H9 (cell line): ENCODE measurements around the gene ALAS1. TPM values are rescaled to one million over a fixed set of nuclear protein-coding genes. Genes with fewer than 3 reads are reported as not detected.

Source experiments
- DNase-seq: peaks from one replicate; pipeline ENCODE4 v3.0.0-alpha.2; 2017
- H2AFZ ChIP-seq: one replicate; pipeline ENCODE4 v1.6.1; 2013; ENCODE audit warnings: mild to moderate bottlenecking, low read length, control low read depth, moderate library complexity
- H2AK5ac ChIP-seq: 2 replicates; pipeline ENCODE4 v1.6.1; 2013; ENCODE audit warnings: low read length, control low read depth, mixed read lengths; ENCODE audit not compliant: insufficient read length
- H2BK120ac ChIP-seq: one replicate; pipeline ENCODE4 v1.6.1; 2013; ENCODE audit warnings: low read depth, mild to moderate bottlenecking, low read length, control low read depth, inconsistent platforms; ENCODE audit not compliant: poor library complexity, severe bottlenecking
- H2BK12ac ChIP-seq: 2 replicates; pipeline ENCODE4 v1.6.1; 2013; ENCODE audit warnings: low read length, control low read depth, mixed read lengths, low read depth; ENCODE audit not compliant: insufficient read length
- H2BK15ac ChIP-seq: 2 replicates; pipeline ENCODE4 v1.6.1; 2013; ENCODE audit warnings: low read depth, low read length, control low read depth
- H2BK20ac ChIP-seq: one replicate; pipeline ENCODE4 v1.6.1; 2013; ENCODE audit warnings: low read depth, mild to moderate bottlenecking, low read length, control low read depth, inconsistent platforms; ENCODE audit not compliant: poor library complexity, severe bottlenecking
- H2BK5ac ChIP-seq: 2 replicates; pipeline ENCODE4 v1.6.1; 2013; ENCODE audit warnings: low read length, control low read depth, mixed read lengths; ENCODE audit not compliant: insufficient read length
- H3K14ac ChIP-seq: 2 replicates; pipeline ENCODE4 v1.6.1; 2013; ENCODE audit warnings: low read length, control low read depth; ENCODE audit not compliant: insufficient read depth
- H3K18ac ChIP-seq: 2 replicates; pipeline ENCODE4 v1.6.1; 2013; ENCODE audit warnings: low read depth, mild to moderate bottlenecking, mixed read lengths, low read length, control low read depth; ENCODE audit not compliant: insufficient read length
- H3K23ac ChIP-seq: 2 replicates; pipeline ENCODE4 v1.6.1; 2013; ENCODE audit warnings: low read length, control low read depth, mixed read lengths, low read depth; ENCODE audit not compliant: insufficient read length
- H3K23me2 ChIP-seq: 2 replicates; pipeline ENCODE4 v1.6.1; 2013; ENCODE audit warnings: low read depth, mild to moderate bottlenecking, mixed read lengths, low read length, control low read depth; ENCODE audit not compliant: insufficient read length, poor library complexity, severe bottlenecking
- H3K27ac ChIP-seq: 2 replicates; pipeline ENCODE4 v1.5.1; 2013; ENCODE audit warnings: low read length, control low read depth, mixed read lengths, low read depth; ENCODE audit not compliant: insufficient read length
- H3K27me3 ChIP-seq: 2 replicates; pipeline ENCODE4 v1.6.1; 2013; ENCODE audit warnings: low read length, control low read depth, inconsistent platforms; ENCODE audit not compliant: insufficient read depth
- H3K4ac ChIP-seq: 2 replicates; pipeline ENCODE4 v1.6.1; 2013; ENCODE audit warnings: low read depth, mild to moderate bottlenecking, control low read depth, inconsistent platforms, low read length, moderate library complexity
- H3K4me1 ChIP-seq: 2 replicates; pipeline ENCODE4 v1.6.1; 2013; ENCODE audit warnings: low read length, control low read depth, inconsistent platforms; ENCODE audit not compliant: insufficient read depth
- H3K4me2 ChIP-seq: 2 replicates; pipeline ENCODE4 v1.6.1; 2013; ENCODE audit warnings: low read length, control low read depth, mixed read lengths; ENCODE audit not compliant: insufficient read length, insufficient read depth
- H3K56ac ChIP-seq: 2 replicates; pipeline ENCODE4 v1.6.1; 2013; ENCODE audit warnings: low read depth, mild to moderate bottlenecking, mixed read lengths, low read length, control low read depth; ENCODE audit not compliant: insufficient read length
- H3K79me1 ChIP-seq: 2 replicates; pipeline ENCODE4 v1.6.1; 2013; ENCODE audit warnings: low read depth, mild to moderate bottlenecking, moderate library complexity, low read length, control low read depth, inconsistent platforms; ENCODE audit not compliant: insufficient read depth, poor library complexity, severe bottlenecking
- H3K79me2 ChIP-seq: 2 replicates; pipeline ENCODE4 v1.6.1; 2013; ENCODE audit warnings: low read length, control low read depth, inconsistent platforms; ENCODE audit not compliant: insufficient read depth
- H3K9ac ChIP-seq: 2 replicates; pipeline ENCODE4 v1.6.1; 2013; ENCODE audit warnings: low read length, control low read depth, mixed read lengths; ENCODE audit not compliant: insufficient read length; ENCODE audit errors: extremely low read depth
- H3K9me3 ChIP-seq: one replicate; pipeline ENCODE4 v1.6.1; 2013; ENCODE audit warnings: low read depth, low read length, inconsistent platforms; ENCODE audit not compliant: control insufficient read depth
- H3T11ph ChIP-seq: one replicate; pipeline ENCODE4 v1.6.1; 2013; ENCODE audit warnings: mild to moderate bottlenecking, low read length, control low read depth, inconsistent platforms
- H4K20me1 ChIP-seq: one replicate; pipeline ENCODE4 v1.6.1; 2013; ENCODE audit not compliant: control insufficient read depth, insufficient read length, insufficient read depth
- H4K5ac ChIP-seq: 2 replicates; pipeline ENCODE4 v1.6.1; 2013; ENCODE audit warnings: low read depth, mild to moderate bottlenecking, mixed read lengths, low read length, control low read depth; ENCODE audit not compliant: insufficient read length
- H4K8ac ChIP-seq: replicated peaks from 2 replicates; pipeline ENCODE4 v1.6.1; 2013; ENCODE audit warnings: low read length, control low read depth, mixed read lengths, low read depth; ENCODE audit not compliant: insufficient read length
- H4K91ac ChIP-seq: 2 replicates; pipeline ENCODE4 v1.6.1; 2013; ENCODE audit warnings: low read depth, mild to moderate bottlenecking, moderate library complexity, mixed read lengths, low read length, control low read depth; ENCODE audit not compliant: insufficient read length
- H3K27ac Mint-ChIP-seq, 3 experiments: 2 replicates in 2 of 3; 3 replicates in 1 of 3; pipeline ENCODE4 v1.8.0; 2020 to 2021; ENCODE audit warnings: mixed read lengths in 3 of 3, mild to moderate bottlenecking in 1 of 3, moderate library complexity in 1 of 3
- H3K27me3 Mint-ChIP-seq: 2 replicates; pipeline ENCODE4 v1.8.0; 2021; ENCODE audit warnings: low read depth, mild to moderate bottlenecking, moderate library complexity, mixed read lengths
- H3K36me3 Mint-ChIP-seq, 3 experiments: 2 replicates in 2 of 3; 3 replicates in 1 of 3; pipeline ENCODE4 v1.8.0; 2020 to 2021; ENCODE audit warnings: low read depth in 3 of 3, mixed read lengths in 3 of 3; ENCODE audit not compliant: insufficient read depth in 1 of 3
- H3K4me1 Mint-ChIP-seq, 2 experiments: 2 replicates each; pipeline ENCODE4 v1.8.0; 2020; ENCODE audit warnings: mixed read lengths in 2 of 2
- H3K4me3 Mint-ChIP-seq, 2 experiments: 2 replicates in 1 of 2; 3 replicates in 1 of 2; pipeline ENCODE4 v1.8.0; 2020 to 2021; ENCODE audit warnings: mild to moderate bottlenecking in 2 of 2, mixed read lengths in 2 of 2, moderate library complexity in 1 of 2
- H3K9me3 Mint-ChIP-seq, 2 experiments: 2 replicates in 1 of 2; 3 replicates in 1 of 2; pipeline ENCODE4 v1.8.0; 2020; ENCODE audit warnings: mild to moderate bottlenecking in 2 of 2, mixed read lengths in 2 of 2, moderate library complexity in 1 of 2
- total RNA-seq: library from RNA; stranded (reverse); gene quantifications from 2 replicates; pipeline ENCODE4 v1.2.1, GENCODE V29; 2021
- TF ChIP-seq, protein P1 (sequence below): fragments of 200-600 bp; sonication (generic); conservative IDR thresholded peaks from 3 replicates; pipeline ENCODE4 v1.8.0; 2021; ENCODE audit warnings: antibody characterized with exemption, mild to moderate bottlenecking

Gene ALAS1
- total RNA-seq, 1 experiment from 2014 or later: 39.1 TPM

DNA sequence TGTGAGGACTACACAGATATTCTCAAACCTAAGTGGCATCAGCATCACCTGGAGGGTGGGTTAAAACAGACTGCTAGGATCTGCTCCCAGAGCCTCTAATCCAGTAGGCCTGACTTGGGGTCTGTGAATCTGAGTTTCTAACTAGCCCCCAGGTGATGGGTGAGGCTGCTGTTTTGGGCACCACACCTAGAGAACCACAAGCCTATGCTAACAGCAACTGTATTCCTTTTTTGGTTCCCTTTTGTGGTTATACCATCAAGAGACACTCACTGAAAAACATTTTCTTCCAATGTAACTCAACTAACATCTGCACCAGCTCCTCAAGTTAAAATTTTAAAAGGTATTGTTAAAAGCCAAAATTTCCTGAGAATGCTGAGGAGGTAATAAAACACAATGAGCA, 64.5 kb downstream of the ALAS1 start:
- no peaks in the 10 kb centered on the region for H3K9me3 Mint-ChIP-seq

More for the DNA sequence above, 64.5 kb downstream of the ALAS1 start:
- H3K4me3 Mint-ChIP-seq: no peak overlapping the region
- no peak overlapping the region for H3K23ac ChIP-seq
- H3K9me3 ChIP-seq: no peaks in the 10 kb centered on the region
- H3K4me1 ChIP-seq: no peaks in the 10 kb centered on the region
- no peak overlapping the region for H3T11ph ChIP-seq
- H3K27ac Mint-ChIP-seq: no peak overlapping the region
- no peaks in the 10 kb centered on the region for H3K23me2 ChIP-seq
- peaks cover 54 to 96% (median 87%) of the 10 kb centered on the region in 3 experiments; a peak in 6 of 7 replicates for H3K36me3 Mint-ChIP-seq
- H2AK5ac ChIP-seq: no peak overlapping the region
- no peak overlapping the region for H4K91ac ChIP-seq
- no peak for DNase-seq
- H2BK120ac ChIP-seq: no peak overlapping the region
- no peak overlapping the region for H3K4me2 ChIP-seq
- H3K79me2 ChIP-seq: no peaks in the 10 kb centered on the region; the same call in 1 of the 2 replicates
- H2BK15ac ChIP-seq: no peak overlapping the region
- H3K27ac ChIP-seq: no peak overlapping the region
- H4K20me1 ChIP-seq: no peaks in the 10 kb centered on the region
- no peak overlapping the region for H2BK20ac ChIP-seq
- H3K27me3 Mint-ChIP-seq: no peaks in the 10 kb centered on the region
- H3K27me3 ChIP-seq: no peaks in the 10 kb centered on the region; the same call in 1 of the 2 replicates
- TF ChIP-seq, protein P1, sequence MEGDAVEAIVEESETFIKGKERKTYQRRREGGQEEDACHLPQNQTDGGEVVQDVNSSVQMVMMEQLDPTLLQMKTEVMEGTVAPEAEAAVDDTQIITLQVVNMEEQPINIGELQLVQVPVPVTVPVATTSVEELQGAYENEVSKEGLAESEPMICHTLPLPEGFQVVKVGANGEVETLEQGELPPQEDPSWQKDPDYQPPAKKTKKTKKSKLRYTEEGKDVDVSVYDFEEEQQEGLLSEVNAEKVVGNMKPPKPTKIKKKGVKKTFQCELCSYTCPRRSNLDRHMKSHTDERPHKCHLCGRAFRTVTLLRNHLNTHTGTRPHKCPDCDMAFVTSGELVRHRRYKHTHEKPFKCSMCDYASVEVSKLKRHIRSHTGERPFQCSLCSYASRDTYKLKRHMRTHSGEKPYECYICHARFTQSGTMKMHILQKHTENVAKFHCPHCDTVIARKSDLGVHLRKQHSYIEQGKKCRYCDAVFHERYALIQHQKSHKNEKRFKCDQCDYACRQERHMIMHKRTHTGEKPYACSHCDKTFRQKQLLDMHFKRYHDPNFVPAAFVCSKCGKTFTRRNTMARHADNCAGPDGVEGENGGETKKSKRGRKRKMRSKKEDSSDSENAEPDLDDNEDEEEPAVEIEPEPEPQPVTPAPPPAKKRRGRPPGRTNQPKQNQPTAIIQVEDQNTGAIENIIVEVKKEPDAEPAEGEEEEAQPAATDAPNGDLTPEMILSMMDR: no peak
- no peak overlapping the region for H3K18ac ChIP-seq
- no peak overlapping the region for H3K14ac ChIP-seq
- H3K4me1 Mint-ChIP-seq: no peaks in the 10 kb centered on the region
- H3K4ac ChIP-seq: no peak overlapping the region
- H4K8ac ChIP-seq: no peak overlapping the region
- H4K5ac ChIP-seq: no peak overlapping the region
- no peak overlapping the region for H3K56ac ChIP-seq
- no peak overlapping the region for H2AFZ ChIP-seq
- no peak overlapping the region for H2BK5ac ChIP-seq
- no peak overlapping the region for H3K9ac ChIP-seq
- peaks cover 5% of the 10 kb centered on the region for H3K79me1 ChIP-seq
- no peak overlapping the region for H2BK12ac ChIP-seq

Other genes starting within 250 kb of the ALAS1 start
- gene GPR62, start 242.8 kb upstream of the ALAS1 start, total RNA-seq: 0.13 and 0.33 TPM in 2 replicates
- gene PCBP4, start 230.7 kb upstream of the ALAS1 start, total RNA-seq: 20.9 and 24.6 TPM in 2 replicates
- 7.4 and 8.4 TPM in 2 replicates for gene ABHD14B, start 224.1 kb upstream of the ALAS1 start, total RNA-seq
- 3.0 and 3.1 TPM in 2 replicates for gene ABHD14A, start 223.1 kb upstream of the ALAS1 start, total RNA-seq
- 62.6 and 63.6 TPM in 2 replicates for gene ACY1, start 214.6 kb upstream of the ALAS1 start, total RNA-seq
- gene RPL29, start 202.3 kb upstream of the ALAS1 start, total RNA-seq: 1,592 and 1,656 TPM in 2 replicates
- 23.5 and 24.0 TPM in 2 replicates for gene DUSP7, start 141.6 kb upstream of the ALAS1 start, total RNA-seq
- 29.0 and 29.3 TPM in 2 replicates for gene POC1A, start 43.7 kb upstream of the ALAS1 start, total RNA-seq
- gene TLR9, start 27.5 kb downstream of the ALAS1 start, total RNA-seq: not detected in 2 replicates
- 44.8 and 50.9 TPM in 2 replicates for gene TWF2, start 41.0 kb downstream of the ALAS1 start, total RNA-seq
- gene PPM1M, start 47.6 kb downstream of the ALAS1 start, total RNA-seq: 6.1 and 7.4 TPM in 2 replicates
- gene WDR82, start 80.5 kb downstream of the ALAS1 start, total RNA-seq: 83.1 and 84.3 TPM in 2 replicates
- gene GLYCTK, start 89.7 kb downstream of the ALAS1 start, total RNA-seq: 8.4 and 8.8 TPM in 2 replicates
- gene DNAH1, start 118.2 kb downstream of the ALAS1 start, total RNA-seq: 2.0 and 2.3 TPM in 2 replicates
- 79.6 and 84.1 TPM in 2 replicates for gene BAP1, start 211.8 kb downstream of the ALAS1 start, total RNA-seq
- 9.4 and 9.9 TPM in 2 replicates for gene PHF7, start 212.5 kb downstream of the ALAS1 start, total RNA-seq
- gene SEMA3G, start 246.9 kb downstream of the ALAS1 start, total RNA-seq: 1.7 and 2.4 TPM in 2 replicates